Cardiac septum (tissue), 1 donor: Measurements from ENCODE around the gene S1PR1. TPM values are rescaled to one million over a fixed set of nuclear protein-coding genes. Genes with fewer than 3 reads are reported as not detected.

ENCODE experiments used
- DNase-seq: peaks from one replicate; pipeline ENCODE4 v3.0.0-alpha.2; 2020; ENCODE audit warnings: low spot score
- intact Hi-C: fragments of 100-400 bp; cut with DNase I; formaldehyde crosslinking; loops from one replicate; pipeline ENCODE4 v1.14.0; 2022
- total RNA-seq: library from RNA; stranded (reverse); fragmentation: NEBNext Ultra II Directional; extraction: Animal tissue kit (Norgen Biotek cat#: 25700); gene quantifications from one replicate; pipeline ENCODE4 v1.2.1, GENCODE V29; 2021
- donor health status: DM: no; HTN: no; CAD: no.

The S1PR1 gene
- total RNA-seq, 1 donor from 2014 or later: 57.9 TPM

- DNase-seq: no peak
- intact Hi-C loops: no loop called here
Observed at GRCh38 chr1:101242324-101243050, 5.7 kb downstream of the S1PR1 start.

GRCh38 chr1:101243751-101244150 is 6.9 kb downstream of the S1PR1 start:
- DNase-seq: no peak
- intact Hi-C loops: no loop called here

GRCh38 chr1:101244842-101245241 is 8.0 kb downstream of the S1PR1 start:
- intact Hi-C loops: no loop called here
- no peak for DNase-seq

GRCh38 chr1:101245246-101245927 is 8.6 kb downstream of the S1PR1 start:
- intact Hi-C loops: no loop called here
- DNase-seq: no peak

- intact Hi-C loops: no loop called here
- DNase-seq: no peak
Observed at GRCh38 chr1:101247404-101248287, 10.8 kb downstream of the S1PR1 start.

- intact Hi-C loops: no loop called here
Observed at GRCh38 chr1:101250222-101250621, 13.4 kb downstream of the S1PR1 start.

GRCh38 chr1:101250656-101251272 is 13.9 kb downstream of the S1PR1 start:
- DNase-seq: no peak
- intact Hi-C loops: no loop called here

More at GRCh38 chr1:101250222-101250621, 13.4 kb downstream of the S1PR1 start:
- no peak for DNase-seq

GRCh38 chr1:101251504-101251903 is 14.7 kb downstream of the S1PR1 start:
- no peak for DNase-seq
- intact Hi-C loops: no loop called here

- DNase-seq: no peak
- intact Hi-C loops: no loop called here
Observed at GRCh38 chr1:101253976-101254674, 17.3 kb downstream of the S1PR1 start.

GRCh38 chr1:101257500-101258325 is 20.9 kb downstream of the S1PR1 start:
- DNase-seq: no peak
- intact Hi-C loops: no loop called here

GRCh38 chr1:101259744-101260148 is 22.9 kb downstream of the S1PR1 start:
- DNase-seq: no peak
- intact Hi-C loops: no loop called here

GRCh38 chr1:101260556-101261350 is 23.9 kb downstream of the S1PR1 start:
- no peak for DNase-seq
- intact Hi-C loops: no loop called here

GRCh38 chr1:101261623-101262022 is 24.8 kb downstream of the S1PR1 start:
- intact Hi-C loops: no loop called here
- no peak for DNase-seq

GRCh38 chr1:101262060-101262459 is 25.2 kb downstream of the S1PR1 start:
- DNase-seq: no peak
- intact Hi-C loops: no loop called here

- DNase-seq: no peak
- intact Hi-C loops: no loop called here
Observed at GRCh38 chr1:101262630-101263348, 26.0 kb downstream of the S1PR1 start.

- intact Hi-C loops: loop anchor here (2.0 kb wide), 1 partner anchor 26 kb away; no protein-coding TSS in a partner anchor
- no peak for DNase-seq
Observed at GRCh38 chr1:101264697-101265096, 27.9 kb downstream of the S1PR1 start.

GRCh38 chr1:101265684-101266083 is 28.9 kb downstream of the S1PR1 start:
- intact Hi-C loops: loop anchor here (2.0 kb wide), 1 partner anchor 27 kb away; no protein-coding TSS in a partner anchor
- no peak for DNase-seq
